ENCODE results near the gene S1PR4. TPM values are rescaled to one million over a fixed set of nuclear protein-coding genes. Genes with fewer than 3 reads are reported as not detected.
"Not testable (repeated sequence)": the region's sequence is repeated elsewhere in the genome, so short reads cannot be mapped to it uniquely, and the experiment has no call there.

Gene S1PR4
- total and polyA plus RNA-seq, 2 donors from 2014 or later = 0.67 to 5.1 TPM

DNA sequence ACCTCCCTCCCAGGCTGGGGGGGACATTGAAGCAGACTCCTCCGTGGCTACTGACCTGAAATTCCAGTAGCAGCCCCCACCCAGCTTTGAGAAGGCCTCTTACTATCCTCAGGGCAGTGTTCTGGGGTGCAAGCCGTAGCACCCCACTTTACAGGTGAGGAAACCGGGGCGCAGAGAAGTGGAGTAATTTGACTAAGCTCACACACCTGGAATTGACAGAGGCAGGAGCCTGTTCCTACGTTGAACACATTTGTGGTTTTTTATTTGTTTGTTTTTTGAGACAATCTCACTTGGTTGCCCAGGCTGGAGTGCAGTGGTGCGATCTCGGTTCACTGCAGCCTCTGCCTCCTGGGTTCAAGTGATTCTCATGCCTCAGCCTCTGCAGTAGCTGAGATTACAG lies 14.6 kb upstream of the S1PR4 start:
- H3K4me3 ChIP-seq (ENCODE audit: low read length in 3 of 3) = no peak overlapping the region
- TF ChIP-seq, protein P1, sequence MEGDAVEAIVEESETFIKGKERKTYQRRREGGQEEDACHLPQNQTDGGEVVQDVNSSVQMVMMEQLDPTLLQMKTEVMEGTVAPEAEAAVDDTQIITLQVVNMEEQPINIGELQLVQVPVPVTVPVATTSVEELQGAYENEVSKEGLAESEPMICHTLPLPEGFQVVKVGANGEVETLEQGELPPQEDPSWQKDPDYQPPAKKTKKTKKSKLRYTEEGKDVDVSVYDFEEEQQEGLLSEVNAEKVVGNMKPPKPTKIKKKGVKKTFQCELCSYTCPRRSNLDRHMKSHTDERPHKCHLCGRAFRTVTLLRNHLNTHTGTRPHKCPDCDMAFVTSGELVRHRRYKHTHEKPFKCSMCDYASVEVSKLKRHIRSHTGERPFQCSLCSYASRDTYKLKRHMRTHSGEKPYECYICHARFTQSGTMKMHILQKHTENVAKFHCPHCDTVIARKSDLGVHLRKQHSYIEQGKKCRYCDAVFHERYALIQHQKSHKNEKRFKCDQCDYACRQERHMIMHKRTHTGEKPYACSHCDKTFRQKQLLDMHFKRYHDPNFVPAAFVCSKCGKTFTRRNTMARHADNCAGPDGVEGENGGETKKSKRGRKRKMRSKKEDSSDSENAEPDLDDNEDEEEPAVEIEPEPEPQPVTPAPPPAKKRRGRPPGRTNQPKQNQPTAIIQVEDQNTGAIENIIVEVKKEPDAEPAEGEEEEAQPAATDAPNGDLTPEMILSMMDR (IDR thresholded peaks at IDR 0.05; ENCODE audit: borderline replicate concordance, extremely low read depth, insufficient read depth) = no peak
- H3K36me3 ChIP-seq (ENCODE audit: control insufficient read depth in 2 of 3, insufficient read depth in 3 of 3, low read length in 3 of 3) = no peaks in the 10 kb centered on the region
- DNase-seq (no peak), FAIRE-seq (no peak)
- H3K9ac ChIP-seq (ENCODE audit: low read length in 3 of 3) = no peak overlapping the region
- H3K9me3 ChIP-seq (ENCODE audit: control insufficient read depth in 2 of 3, insufficient read depth in 1 of 3, low read length in 3 of 3) = no peaks in the 10 kb centered on the region
- H3K4me1 ChIP-seq (ENCODE audit: control insufficient read depth in 2 of 3, insufficient read depth in 2 of 3, low read depth in 1 of 3, low read length in 3 of 3) = no peaks in the 10 kb centered on the region
- H3K27me3 ChIP-seq (ENCODE audit: control insufficient read depth, insufficient read depth, low read length) = no peaks in the 10 kb centered on the region
- intact Hi-C loops (cut with DNase I) = no loop called here
- H3K27ac ChIP-seq (ENCODE audit: low read depth in 2 of 2, low read length in 2 of 2) = no peak overlapping the region

DNA sequence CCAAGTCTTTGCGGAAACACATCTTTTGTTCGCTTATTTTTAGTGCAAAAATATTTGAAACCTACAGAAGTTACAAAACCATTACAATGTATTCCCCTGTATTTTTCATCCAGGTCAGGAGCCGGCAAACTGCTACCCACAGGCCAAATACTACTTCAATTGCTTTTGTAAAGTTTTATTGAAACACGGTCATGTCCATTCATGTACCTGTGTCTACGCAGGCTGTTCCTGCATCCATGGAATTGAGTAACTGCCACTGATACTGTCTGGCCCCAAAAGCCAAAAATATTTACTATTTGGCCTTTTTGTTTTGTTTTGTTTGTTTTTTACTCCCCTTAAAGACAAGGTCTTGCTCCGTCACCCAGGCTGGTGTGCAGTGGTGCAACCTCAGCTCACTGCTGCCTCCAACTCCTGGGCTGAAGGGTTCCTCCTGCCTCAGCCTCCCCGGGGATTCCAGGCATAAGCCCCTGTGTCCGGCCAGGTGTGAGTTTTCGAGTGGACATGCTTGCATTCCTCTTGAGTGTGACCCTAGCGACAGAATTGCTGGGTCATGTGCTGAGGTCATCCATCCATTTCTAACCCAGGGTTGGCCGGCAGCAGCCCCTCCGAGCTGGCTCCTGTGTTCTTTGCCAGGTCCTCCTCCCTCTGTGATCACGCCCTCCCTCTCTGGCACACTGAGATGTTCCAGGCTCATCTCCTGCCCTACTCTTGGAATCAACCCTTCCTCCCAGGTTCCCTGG lies 10.9 kb upstream of the S1PR4 start:
- H3K9me3 ChIP-seq (ENCODE audit: control insufficient read depth in 2 of 3, insufficient read depth in 1 of 3, low read length in 3 of 3) = no peaks in the 10 kb centered on the region
- TF ChIP-seq, protein P1 (IDR thresholded peaks at IDR 0.05; ENCODE audit: borderline replicate concordance, extremely low read depth, insufficient read depth) = no peak
- no peaks in the 10 kb centered on the region for H3K27me3 ChIP-seq (ENCODE audit: control insufficient read depth, insufficient read depth, low read length)
- H3K27ac ChIP-seq (ENCODE audit: low read depth in 2 of 2, low read length in 2 of 2) = no peak overlapping the region
- no peak overlapping the region for H3K4me3 ChIP-seq (ENCODE audit: low read length in 3 of 3)
- no peak overlapping the region for H3K9ac ChIP-seq (ENCODE audit: low read length in 3 of 3)
- FAIRE-seq = no peak
- no peak for DNase-seq
- intact Hi-C loops (cut with DNase I) = no loop called here
- no peaks in the 10 kb centered on the region for H3K4me1 ChIP-seq (ENCODE audit: control insufficient read depth in 2 of 3, insufficient read depth in 2 of 3, low read depth in 1 of 3, low read length in 3 of 3)
- no peaks in the 10 kb centered on the region for H3K36me3 ChIP-seq (ENCODE audit: control insufficient read depth in 2 of 3, insufficient read depth in 3 of 3, low read length in 3 of 3)

DNA sequence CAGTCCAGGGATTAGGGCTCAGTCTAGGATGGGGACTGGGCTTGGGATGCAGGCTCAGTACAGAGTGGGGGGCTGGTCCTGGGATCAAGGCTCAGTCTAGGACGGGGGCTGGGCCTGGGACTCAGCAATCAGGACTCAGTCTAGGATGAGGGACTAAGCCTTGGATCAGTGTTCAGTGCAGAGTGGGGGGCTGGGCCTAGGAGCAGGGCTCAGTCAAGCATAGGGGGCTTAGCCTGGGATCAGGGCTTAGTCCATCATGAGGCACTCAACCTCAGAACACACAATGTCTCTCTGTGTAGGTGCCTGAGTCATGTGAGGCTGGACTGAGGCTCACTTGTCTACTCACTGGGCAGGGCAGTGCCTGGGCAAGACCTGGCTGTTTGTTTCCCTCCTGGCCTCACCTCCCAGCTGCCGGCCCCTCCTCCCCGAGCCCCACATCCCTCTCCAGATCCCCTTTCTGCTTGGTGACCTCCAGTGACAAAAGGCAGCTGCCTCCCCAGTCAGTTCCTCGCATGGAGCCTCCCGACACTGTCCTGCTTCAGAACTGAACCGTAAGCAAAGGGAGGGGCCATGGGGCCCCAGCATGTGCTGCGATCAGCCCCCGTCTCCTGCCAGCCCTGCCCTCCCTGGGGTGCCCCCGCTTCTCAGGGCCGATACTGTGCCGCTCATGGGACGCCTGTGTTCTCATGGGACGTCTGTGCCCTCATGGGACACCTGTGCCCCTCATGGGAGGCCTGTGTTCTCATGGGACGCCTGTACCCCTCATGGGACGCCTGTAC lies 6.5 kb upstream of the S1PR4 start:
- intact Hi-C loops (cut with DNase I) = no loop called here

DNA sequence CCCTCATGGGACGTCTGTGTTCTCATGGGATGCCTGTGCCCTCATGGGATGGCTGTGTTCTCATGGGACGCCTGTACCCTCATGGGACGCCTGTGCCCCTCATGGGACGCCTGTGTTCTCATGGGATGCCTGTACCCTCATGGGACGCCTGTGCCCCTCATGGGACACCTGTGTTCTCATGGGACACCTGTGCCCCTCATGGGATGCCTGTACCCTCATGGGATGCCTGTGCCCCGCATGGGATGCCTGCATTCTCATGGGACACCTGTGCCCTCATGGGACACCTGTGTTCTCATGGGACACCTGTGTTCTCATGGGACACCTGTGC lies 5.9 kb upstream of the S1PR4 start:
- H3K9me3 ChIP-seq (ENCODE audit: control insufficient read depth in 2 of 3, insufficient read depth in 1 of 3, low read length in 3 of 3); H3K9ac ChIP-seq (ENCODE audit: low read length in 3 of 3); H3K27me3 ChIP-seq (ENCODE audit: control insufficient read depth, insufficient read depth, low read length); FAIRE-seq; H3K27ac ChIP-seq (ENCODE audit: low read depth in 2 of 2, low read length in 2 of 2); H3K4me1 ChIP-seq (ENCODE audit: control insufficient read depth in 2 of 3, insufficient read depth in 2 of 3, low read depth in 1 of 3, low read length in 3 of 3); DNase-seq; intact Hi-C loops (cut with DNase I); H3K36me3 ChIP-seq (ENCODE audit: control insufficient read depth in 2 of 3, insufficient read depth in 3 of 3, low read length in 3 of 3); H3K4me3 ChIP-seq (ENCODE audit: low read length in 3 of 3): not testable (repeated sequence)

More for the DNA sequence above, 6.5 kb upstream of the S1PR4 start:
- TF ChIP-seq, protein P1 (IDR thresholded peaks at IDR 0.05; ENCODE audit: borderline replicate concordance, extremely low read depth, insufficient read depth) = no peak
- Histone ChIP-seq H3K4me1 (ENCODE audit: control insufficient read depth in 2 of 3, insufficient read depth in 2 of 3, low read depth in 1 of 3, low read length in 3 of 3) (no peaks in the 10 kb centered on the region), H3K9me3 (ENCODE audit: control insufficient read depth in 2 of 3, insufficient read depth in 1 of 3, low read length in 3 of 3) (no peaks in the 10 kb centered on the region), H3K27me3 (ENCODE audit: control insufficient read depth, insufficient read depth, low read length) (no peaks in the 10 kb centered on the region), H3K36me3 (ENCODE audit: control insufficient read depth in 2 of 3, insufficient read depth in 3 of 3, low read length in 3 of 3) (no peaks in the 10 kb centered on the region), H3K9ac (ENCODE audit: low read length in 3 of 3) (no peak overlapping the region), H3K27ac (ENCODE audit: low read depth in 2 of 2, low read length in 2 of 2) (no peak overlapping the region), H3K4me3 (ENCODE audit: low read length in 3 of 3) (no peak overlapping the region)
- DNase-seq = peak in 1 of 5 donors; percentile 72
- no peak for FAIRE-seq
